ENCODE results near the gene FOXP4.

Gene FOXP4

DNA sequence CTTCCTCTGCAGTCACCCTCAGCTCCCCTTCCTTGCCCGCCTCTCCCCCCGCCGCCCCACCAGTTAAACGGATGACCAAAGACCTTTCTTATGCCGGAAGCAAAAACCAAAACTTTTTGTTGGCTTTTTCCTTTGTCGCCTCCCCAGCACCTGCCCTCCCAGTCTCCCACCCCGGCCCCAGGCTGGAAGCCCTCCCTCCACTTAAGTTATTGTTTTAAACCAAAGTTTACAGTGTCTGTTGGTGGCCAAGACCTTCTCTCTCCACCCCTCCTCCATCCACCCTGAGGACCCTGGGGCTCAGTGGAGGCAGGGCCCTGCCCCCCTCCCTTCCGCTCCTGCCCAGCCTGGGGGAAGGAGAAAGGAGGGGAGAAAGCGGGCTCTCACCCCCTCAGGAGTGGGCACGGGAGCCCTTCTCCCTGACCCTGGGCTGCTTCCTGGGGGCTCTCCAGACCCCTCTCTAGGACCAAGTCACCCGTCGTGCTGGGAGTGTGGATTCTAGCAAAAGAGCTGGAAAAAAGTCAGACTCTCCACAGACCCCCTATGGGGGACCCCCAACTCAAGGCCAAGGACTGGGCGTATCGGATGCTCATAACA is 53.8 kb downstream of the FOXP4 start:
- peaks cover 25% of the 10 kb centered on the region for H3K4me1 Mint-ChIP-seq
- H3K4me3 Mint-ChIP-seq = no peak overlapping the region
- H3K27me3 Mint-ChIP-seq (ENCODE audit: low read depth) = peaks cover 4% of the 10 kb centered on the region
- H3K9me3 Mint-ChIP-seq = no peaks in the 10 kb centered on the region
- H3K27ac Mint-ChIP-seq = peak overlapping the region in 2 of 3 experiments; percentile 35 to 84
- peaks cover 24% of the 10 kb centered on the region for H3K36me3 Mint-ChIP-seq (ENCODE audit: low read depth)
- TF ChIP-seq, protein P1, sequence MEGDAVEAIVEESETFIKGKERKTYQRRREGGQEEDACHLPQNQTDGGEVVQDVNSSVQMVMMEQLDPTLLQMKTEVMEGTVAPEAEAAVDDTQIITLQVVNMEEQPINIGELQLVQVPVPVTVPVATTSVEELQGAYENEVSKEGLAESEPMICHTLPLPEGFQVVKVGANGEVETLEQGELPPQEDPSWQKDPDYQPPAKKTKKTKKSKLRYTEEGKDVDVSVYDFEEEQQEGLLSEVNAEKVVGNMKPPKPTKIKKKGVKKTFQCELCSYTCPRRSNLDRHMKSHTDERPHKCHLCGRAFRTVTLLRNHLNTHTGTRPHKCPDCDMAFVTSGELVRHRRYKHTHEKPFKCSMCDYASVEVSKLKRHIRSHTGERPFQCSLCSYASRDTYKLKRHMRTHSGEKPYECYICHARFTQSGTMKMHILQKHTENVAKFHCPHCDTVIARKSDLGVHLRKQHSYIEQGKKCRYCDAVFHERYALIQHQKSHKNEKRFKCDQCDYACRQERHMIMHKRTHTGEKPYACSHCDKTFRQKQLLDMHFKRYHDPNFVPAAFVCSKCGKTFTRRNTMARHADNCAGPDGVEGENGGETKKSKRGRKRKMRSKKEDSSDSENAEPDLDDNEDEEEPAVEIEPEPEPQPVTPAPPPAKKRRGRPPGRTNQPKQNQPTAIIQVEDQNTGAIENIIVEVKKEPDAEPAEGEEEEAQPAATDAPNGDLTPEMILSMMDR (IDR thresholded peaks at IDR 0.05; ENCODE audit: unreplicated experiment in 3 of 3) = no peak

DNA sequence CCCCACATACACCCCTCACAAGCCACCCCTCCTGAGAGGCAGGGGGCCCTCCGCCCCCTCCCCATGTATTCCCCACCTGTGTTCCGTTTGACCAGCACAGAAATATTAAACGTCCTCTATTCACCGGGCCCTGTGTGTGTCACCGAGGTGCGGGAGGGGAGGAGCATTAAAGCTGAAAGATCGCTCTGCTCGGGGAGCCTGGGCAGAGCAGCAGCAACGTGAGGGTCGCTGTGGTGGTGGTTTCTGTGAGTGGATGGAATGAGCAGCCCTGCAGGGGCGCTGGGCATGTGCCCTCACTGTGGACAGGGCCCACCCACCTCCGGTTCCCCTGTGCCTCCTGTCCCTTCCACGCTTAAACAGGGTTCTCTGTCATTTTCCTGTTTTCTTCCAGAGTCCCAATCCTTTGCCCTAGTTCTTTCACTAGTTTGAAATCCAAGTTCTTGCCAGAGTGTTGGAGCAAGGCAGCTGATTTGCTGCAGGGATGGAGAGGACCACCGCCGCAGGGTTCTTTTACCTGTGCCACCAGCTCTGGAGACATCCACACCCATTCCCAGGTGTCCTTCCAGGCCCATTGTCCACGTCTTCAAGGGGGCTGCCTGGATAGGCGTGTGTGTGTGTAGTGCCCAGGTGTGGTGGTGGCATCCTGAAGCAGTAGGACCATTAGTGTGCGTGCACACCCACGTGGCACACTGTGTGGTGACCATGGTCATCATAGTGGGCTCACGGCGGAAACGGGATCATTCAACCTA is 54.5 kb downstream of the FOXP4 start:
- TF ChIP-seq, protein P1 (IDR thresholded peaks at IDR 0.05; ENCODE audit: unreplicated experiment in 3 of 3) = no peak
- no peaks in the 10 kb centered on the region for H3K9me3 Mint-ChIP-seq
- H3K36me3 Mint-ChIP-seq (ENCODE audit: low read depth) = peaks cover 21% of the 10 kb centered on the region
- peak overlapping the region; percentile 35 to 84 (median 46) for H3K27ac Mint-ChIP-seq
- peaks cover 5% of the 10 kb centered on the region for H3K27me3 Mint-ChIP-seq (ENCODE audit: low read depth)
- H3K4me1 Mint-ChIP-seq = peaks cover 25% of the 10 kb centered on the region
- H3K4me3 Mint-ChIP-seq = no peak overlapping the region

DNA sequence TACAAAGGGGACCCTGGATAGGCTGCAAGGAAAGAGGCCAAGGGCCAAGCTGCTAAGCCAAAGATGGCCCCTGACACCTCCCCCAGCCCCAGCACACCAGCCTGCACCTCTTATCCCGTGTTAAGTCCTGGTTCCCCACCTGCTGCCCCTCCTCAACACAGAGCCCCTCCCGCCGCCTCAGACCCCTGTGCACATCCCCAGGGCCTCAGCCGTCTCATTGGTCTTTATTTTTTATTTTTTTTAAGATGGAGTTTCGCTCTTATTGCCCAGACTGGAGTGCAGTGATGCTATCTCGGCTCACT is 55.0 kb downstream of the FOXP4 start:
- Mint-ChIP-seq H3K36me3 (ENCODE audit: low read depth) (peaks cover 20% of the 10 kb centered on the region), H3K27me3 (ENCODE audit: low read depth) (peaks cover 10% of the 10 kb centered on the region), H3K4me3 (no peak overlapping the region), H3K4me1 (peaks cover 25% of the 10 kb centered on the region), H3K9me3 (no peaks in the 10 kb centered on the region), H3K27ac (peak overlapping the region; percentile 35 to 84 (median 46))
- TF ChIP-seq, protein P1 (IDR thresholded peaks at IDR 0.05; ENCODE audit: unreplicated experiment in 3 of 3) = no peak

DNA sequence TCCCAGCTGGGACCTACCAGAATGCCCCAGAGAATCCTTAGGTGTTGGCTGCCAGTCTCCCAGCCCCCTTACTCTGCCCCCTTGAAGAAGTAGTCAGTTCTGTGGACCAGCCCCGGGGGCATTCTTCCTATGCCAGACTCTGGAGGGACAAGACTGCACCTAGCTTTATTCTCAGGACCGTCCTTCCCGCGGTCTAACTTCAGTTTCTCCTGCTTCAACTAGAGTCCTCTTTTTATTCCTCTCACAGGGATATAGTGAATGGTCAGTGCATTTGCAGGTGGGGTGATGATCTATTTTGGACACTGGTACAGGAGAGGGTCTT is 56.2 kb downstream of the FOXP4 start:
- TF ChIP-seq, protein P1 (IDR thresholded peaks at IDR 0.05; ENCODE audit: unreplicated experiment in 3 of 3) = no peak
- Mint-ChIP-seq H3K4me3 (no peak overlapping the region), H3K4me1 (peaks cover 25% of the 10 kb centered on the region), H3K9me3 (no peaks in the 10 kb centered on the region), H3K27me3 (ENCODE audit: low read depth) (peaks cover 12% of the 10 kb centered on the region), H3K36me3 (ENCODE audit: low read depth) (peaks cover 8% of the 10 kb centered on the region), H3K27ac (peak overlapping the region; percentile 44 to 77 (median 57))

- Mint-ChIP-seq H3K27me3 (ENCODE audit: low read depth) (peaks cover 12% of the 10 kb centered on the region), H3K9me3 (no peaks in the 10 kb centered on the region), H3K4me3 (peak overlapping the region; percentile 4 to 64 (median 28)), H3K4me1 (peaks cover 25% of the 10 kb centered on the region), H3K27ac (peak overlapping the region; percentile 44 to 57 (median 46)), H3K36me3 (ENCODE audit: low read depth) (peaks cover 8% of the 10 kb centered on the region)
- TF ChIP-seq, protein P1 (IDR thresholded peaks at IDR 0.05; ENCODE audit: unreplicated experiment in 3 of 3) = peak; percentile 92 to 97 (median 93)
Observed at GRCh38 chr6:41602864-41603608, 56.9 kb downstream of the FOXP4 start.
